ENCODE measurements around the gene TMEM82.
A peak's percentile ranks its signal among the peaks of the same experiment; 100 is the strongest.

Gene TMEM82

GRCh38 chr1:15722411-15722810 lies 19.9 kb upstream of the TMEM82 start:
- TF ChIP-seq CTCF (IDR thresholded peaks at IDR 0.05; ENCODE audit: low read depth, low read length): no peak
- H3K27ac ChIP-seq: peak overlapping the region; percentile 93
- H3K36me3 ChIP-seq: peaks cover 68% of the 10 kb centered on the region
- peak; percentile 22 for DNase-seq
- no peaks in the 10 kb centered on the region for H3K9me3 ChIP-seq (ENCODE audit: severe bottlenecking)
- H3K27me3 ChIP-seq (ENCODE audit: insufficient read depth, low read depth, severe bottlenecking): no peaks in the 10 kb centered on the region
- no peak overlapping the region for H3K4me3 ChIP-seq (ENCODE audit: low read depth, low read length)

- no peaks in the 10 kb centered on the region for H3K9me3 ChIP-seq (ENCODE audit: severe bottlenecking)
- no peak overlapping the region for H3K4me3 ChIP-seq (ENCODE audit: low read depth, low read length)
- no peak for TF ChIP-seq CTCF (IDR thresholded peaks at IDR 0.05; ENCODE audit: low read depth, low read length)
- H3K27ac ChIP-seq: peak overlapping the region; percentile 93
- peak; percentile 7 for DNase-seq
- peaks cover 68% of the 10 kb centered on the region for H3K36me3 ChIP-seq
- H3K27me3 ChIP-seq (ENCODE audit: insufficient read depth, low read depth, severe bottlenecking): no peaks in the 10 kb centered on the region
These were observed 19.3 kb upstream of the TMEM82 start for GRCh38 chr1:15722836-15723532.

GRCh38 chr1:15723631-15724246 lies 18.6 kb upstream of the TMEM82 start:
- TF ChIP-seq CTCF (IDR thresholded peaks at IDR 0.05; ENCODE audit: low read depth, low read length): no peak
- Histone ChIP-seq H3K27me3 (ENCODE audit: insufficient read depth, low read depth, severe bottlenecking) (no peaks in the 10 kb centered on the region), H3K36me3 (peaks cover 74% of the 10 kb centered on the region), H3K4me3 (ENCODE audit: low read depth, low read length) (no peak overlapping the region), H3K27ac (peak overlapping the region; percentile 93), H3K9me3 (ENCODE audit: severe bottlenecking) (no peaks in the 10 kb centered on the region)
- DNase-seq: peak; percentile 98

- H3K27me3 ChIP-seq (ENCODE audit: insufficient read depth, low read depth, severe bottlenecking): no peaks in the 10 kb centered on the region
- no peaks in the 10 kb centered on the region for H3K9me3 ChIP-seq (ENCODE audit: severe bottlenecking)
- H3K4me3 ChIP-seq (ENCODE audit: low read depth, low read length): no peak overlapping the region
- peak overlapping the region; percentile 93 for H3K27ac ChIP-seq
- no peak for DNase-seq
- peaks cover 75% of the 10 kb centered on the region for H3K36me3 ChIP-seq
- no peak for TF ChIP-seq CTCF (IDR thresholded peaks at IDR 0.05; ENCODE audit: low read depth, low read length)
These were observed 17.1 kb upstream of the TMEM82 start for GRCh38 chr1:15724949-15725880.

- Histone ChIP-seq H3K27ac (peak overlapping the region; percentile 93), H3K27me3 (ENCODE audit: insufficient read depth, low read depth, severe bottlenecking) (no peaks in the 10 kb centered on the region), H3K4me3 (ENCODE audit: low read depth, low read length) (no peak overlapping the region), H3K36me3 (peaks cover 77% of the 10 kb centered on the region), H3K9me3 (ENCODE audit: severe bottlenecking) (no peaks in the 10 kb centered on the region)
- no peak for DNase-seq
- TF ChIP-seq CTCF (IDR thresholded peaks at IDR 0.05; ENCODE audit: low read depth, low read length): no peak
These were observed 15.8 kb upstream of the TMEM82 start for GRCh38 chr1:15726508-15726907.
